PC-9 (cell line): ENCODE results near the gene ZNF613. TPM values are rescaled to one million over a fixed set of nuclear protein-coding genes. Genes with fewer than 3 reads are reported as not detected.

ENCODE experiments used
- BruUV-seq: library from RNA; stranded (reverse); fragments of 400-500 nt; replicated peaks from 2 replicates; lab custom pipeline; 2021; lab: Mats Ljungman, UMichigan
- CTCF ChIA-PET: fragments of 300-600 bp; sonication (Branson Sonifier 250); formaldehyde crosslinking; loops from one replicate; lab custom pipeline; 2022; ENCODE audit warnings: antibody characterized with exemption; lab: Charles Lee
- POLR2A ChIA-PET: fragments of 300-600 bp; sonication (Branson Sonifier 250); formaldehyde crosslinking; loops from one replicate; lab custom pipeline; 2022; ENCODE audit warnings: antibody characterized with exemption; ENCODE audit not compliant: unreplicated experiment; lab: Charles Lee
- DNase-seq, 2 experiments: peaks; one replicate each; pipeline versions ENCODE4 v3.0.0 to v3.0.0-alpha.2; 2015 to 2022; ENCODE audit warnings: mixed read lengths in 1 of 2
- H2AFZ ChIP-seq: fragments of 200-600 bp; sonication (generic); 2 replicates; pipeline ENCODE4 v1.8.1; 2017; ENCODE audit warnings: antibody characterized with exemption
- H3F3A ChIP-seq: fragments of 200-600 bp; sonication (generic); 2 replicates; pipeline ENCODE4 v1.8.1; 2017; ENCODE audit warnings: antibody characterized with exemption, mild to moderate bottlenecking, low read depth; ENCODE audit not compliant: insufficient read depth
- H3K27ac ChIP-seq: fragments of 200-600 bp; sonication (generic); 2 replicates; pipeline ENCODE4 v1.6.1; 2016; ENCODE audit warnings: mixed run types
- H3K27me3 ChIP-seq: fragments of 200-600 bp; sonication (generic); 2 replicates; pipeline ENCODE4 v1.6.1; 2016; ENCODE audit warnings: low read depth, mixed run types; ENCODE audit not compliant: insufficient read depth
- H3K36me3 ChIP-seq: fragments of 200-600 bp; sonication (generic); 2 replicates; pipeline ENCODE4 v1.6.1; 2016; ENCODE audit warnings: low read depth, mixed run types
- H3K4me1 ChIP-seq: fragments of 200-600 bp; sonication (generic); replicated peaks from 2 replicates; pipeline ENCODE4 v1.6.1; 2016; ENCODE audit warnings: mixed run types; ENCODE audit not compliant: insufficient read depth
- H3K4me2 ChIP-seq: fragments of 200-600 bp; sonication (generic); 2 replicates; pipeline ENCODE4 v1.6.1; 2017; ENCODE audit warnings: mixed run types
- H3K4me3 ChIP-seq: fragments of 200-600 bp; sonication (generic); 2 replicates; pipeline ENCODE4 v1.6.1; 2016; ENCODE audit warnings: mixed run types
- H3K79me2 ChIP-seq: fragments of 200-600 bp; sonication (generic); 2 replicates; pipeline ENCODE4 v1.6.1; 2017; ENCODE audit warnings: low read depth, mixed run types
- H3K9me2 ChIP-seq: fragments of 200-600 bp; sonication (generic); 2 replicates; pipeline ENCODE4 v1.8.1; 2017; ENCODE audit warnings: mild to moderate bottlenecking; ENCODE audit not compliant: insufficient read depth
- H3K9me3 ChIP-seq: fragments of 200-600 bp; sonication (generic); 2 replicates; pipeline ENCODE4 v1.8.1; 2016; ENCODE audit warnings: low read depth; ENCODE audit not compliant: insufficient read depth
- H4K20me1 ChIP-seq: fragments of 200-600 bp; sonication (generic); 2 replicates; pipeline ENCODE4 v1.8.1; 2017; ENCODE audit not compliant: insufficient read depth
- CTCF ChIP-seq: fragments of 200-600 bp; sonication (generic); conservative IDR thresholded peaks from 2 replicates; pipeline ENCODE4 v1.6.1; 2017; ENCODE audit warnings: mixed run types, antibody characterized with exemption, mild to moderate bottlenecking, moderate library complexity
- EZH2 ChIP-seq: fragments of 200-600 bp; sonication (generic); IDR thresholded peaks from 2 replicates; pipeline ENCODE4 v1.8.0; 2017; ENCODE audit warnings: antibody characterized with exemption, low read depth
- intact Hi-C: fragments of 100-400 bp; cut with micrococcal nuclease; formaldehyde crosslinking; loops from one replicate; pipeline ENCODE4 v1.10.0; 2022; ENCODE audit not compliant: unreplicated experiment
- total RNA-seq: library from RNA; stranded (reverse); gene quantifications from 2 replicates; pipeline ENCODE4 v1.2.3, GENCODE V29; 2021

Gene ZNF613
- total RNA-seq, 1 experiment from 2014 or later: 4.8 TPM

GRCh38 chr19:51931921-51932320 lies 4.6 kb downstream of the ZNF613 start:
- intact Hi-C loops: no loop called here
- Histone ChIP-seq H3K4me3 (no peak overlapping the region), H3K79me2 (peaks cover 13% of the 10 kb centered on the region), H3K9me2 (no peaks in the 10 kb centered on the region), H3K27ac (no peak overlapping the region), H4K20me1 (no peaks in the 10 kb centered on the region), H3K27me3 (no peaks in the 10 kb centered on the region), H3K9me3 (peaks cover 35% of the 10 kb centered on the region), H2AFZ (no peak overlapping the region), H3F3A (no peaks in the 10 kb centered on the region), H3K36me3 (peaks cover 52% of the 10 kb centered on the region), H3K4me1 (peaks cover 5% of the 10 kb centered on the region), H3K4me2 (no peak overlapping the region)
- POLR2A ChIA-PET: no interaction called here
- DNase-seq: peak in 1 of 2 experiments; percentile 28
- TF ChIP-seq EZH2 (no peak), CTCF (no peak)
- CTCF ChIA-PET: no interaction called here
- no TSS peak for BruUV-seq

GRCh38 chr19:51938936-51939335 lies 11.7 kb downstream of the ZNF613 start:
- Histone ChIP-seq H4K20me1 (no peaks in the 10 kb centered on the region), H3K4me1 (no peaks in the 10 kb centered on the region), H3K27me3 (no peaks in the 10 kb centered on the region), H3F3A (0 out of 2 replicates have a peak, but pooled peaks cover 2% of the 10 kb centered on the region), H3K27ac (no peak overlapping the region), H3K36me3 (peaks cover 64% of the 10 kb centered on the region), H3K9me3 (peaks cover 49% of the 10 kb centered on the region), H3K4me3 (no peak overlapping the region), H3K9me2 (no peaks in the 10 kb centered on the region), H3K79me2 (no peaks in the 10 kb centered on the region), H3K4me2 (no peak overlapping the region), H2AFZ (no peak overlapping the region)
- ChIA-PET CTCF (no interaction called here), POLR2A (no interaction called here)
- no TSS peak for BruUV-seq
- TF ChIP-seq EZH2 (no peak), CTCF (no peak)
- no peak for DNase-seq
- intact Hi-C loops: no loop called here

GRCh38 chr19:51944798-51945552 lies 17.7 kb downstream of the ZNF613 start:
- H3K79me2 ChIP-seq: no peaks in the 10 kb centered on the region
- no peak for DNase-seq
- TF ChIP-seq EZH2 (no peak), CTCF (no peak)
- ChIA-PET CTCF (no interaction called here), POLR2A (no interaction called here)
- intact Hi-C loops: no loop called here
- H3K27me3 ChIP-seq: no peaks in the 10 kb centered on the region
- 0 out of 2 replicates have a peak, but pooled peaks cover 10% of the 10 kb centered on the region for H3F3A ChIP-seq
- no peaks in the 10 kb centered on the region for H3K4me1 ChIP-seq
- peaks cover 59% of the 10 kb centered on the region for H3K36me3 ChIP-seq
- no TSS peak for BruUV-seq
- H4K20me1 ChIP-seq: no peaks in the 10 kb centered on the region
- no peak overlapping the region for H3K4me3 ChIP-seq
- H3K4me2 ChIP-seq: no peak overlapping the region
- H3K9me2 ChIP-seq: no peaks in the 10 kb centered on the region
- no peak overlapping the region for H3K27ac ChIP-seq
- H3K9me3 ChIP-seq: peaks cover 79% of the 10 kb centered on the region
- H2AFZ ChIP-seq: no peak overlapping the region
